Measurements from ENCODE around the gene GMPPA. TPM values are rescaled to one million over a fixed set of nuclear protein-coding genes. Genes with fewer than 3 reads are reported as not detected.

GMPPA gene
- total RNA-seq, 1 donor from 2014 or later, result 54.0 TPM

DNA sequence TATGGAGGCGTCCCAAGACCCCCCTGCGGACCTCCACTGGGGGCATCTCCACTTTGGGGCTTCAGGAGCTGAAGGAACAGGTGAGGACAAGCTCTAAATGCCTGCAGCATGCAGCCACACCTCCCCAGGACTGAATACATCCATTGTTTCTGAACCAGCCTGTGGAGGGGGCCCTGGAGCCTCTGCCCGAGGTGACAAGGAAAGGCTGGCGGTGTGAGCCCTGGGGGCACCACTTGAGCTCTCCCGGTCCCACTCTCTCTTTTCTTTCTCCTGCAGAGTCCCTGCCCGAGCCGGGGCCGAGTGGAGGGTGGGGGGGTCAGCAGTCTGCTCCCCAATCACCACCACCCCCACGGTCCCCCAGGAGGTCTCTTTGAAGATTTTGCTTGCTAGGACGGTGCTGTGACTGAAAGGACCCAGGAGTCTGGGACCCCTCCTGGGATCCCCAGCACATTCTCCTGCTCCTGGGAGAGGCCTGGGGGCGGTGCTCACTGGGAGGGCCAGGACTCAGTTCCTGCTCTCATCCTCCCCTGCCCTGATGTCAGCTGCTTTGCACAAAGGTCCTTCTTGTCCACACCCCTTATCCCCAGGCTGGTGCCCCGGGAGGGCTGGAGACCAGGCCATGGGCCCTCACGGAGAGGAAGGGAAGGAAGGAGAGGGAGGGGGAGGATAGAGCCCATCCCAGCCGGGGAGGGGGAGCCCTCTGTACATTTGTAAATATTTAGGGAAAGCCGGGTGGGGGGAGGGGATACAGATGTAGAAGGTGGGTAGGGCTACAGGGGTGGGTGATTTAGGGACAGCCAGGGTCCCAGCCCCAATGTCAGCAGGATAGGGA is 39.2 kb downstream of the GMPPA start:
- intact Hi-C loops (cut with micrococcal nuclease), result no loop called here

DNA sequence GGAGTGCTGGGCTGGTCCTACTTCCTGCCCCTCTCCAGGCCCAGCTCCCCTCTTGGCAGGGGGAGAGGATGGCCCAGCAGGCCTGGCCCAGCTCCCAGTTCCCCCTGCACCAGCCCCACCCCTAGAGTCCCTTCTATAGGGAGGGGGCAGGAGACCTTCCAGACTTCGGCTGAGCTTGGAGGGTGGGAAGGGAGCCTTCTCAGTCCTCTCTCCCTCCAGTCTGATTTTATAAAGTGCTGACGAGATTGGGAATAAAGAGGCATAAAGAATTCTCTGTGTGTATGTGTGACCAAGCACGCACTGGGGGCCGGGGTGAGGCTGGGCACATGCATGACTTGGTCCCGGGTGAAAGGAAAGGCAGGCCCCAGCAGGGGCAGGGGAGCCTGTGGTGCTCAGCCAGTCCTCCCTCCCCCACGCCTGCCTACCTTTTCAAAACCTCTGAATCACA is 39.8 kb downstream of the GMPPA start:
- intact Hi-C loops (cut with micrococcal nuclease), result no loop called here

DNA sequence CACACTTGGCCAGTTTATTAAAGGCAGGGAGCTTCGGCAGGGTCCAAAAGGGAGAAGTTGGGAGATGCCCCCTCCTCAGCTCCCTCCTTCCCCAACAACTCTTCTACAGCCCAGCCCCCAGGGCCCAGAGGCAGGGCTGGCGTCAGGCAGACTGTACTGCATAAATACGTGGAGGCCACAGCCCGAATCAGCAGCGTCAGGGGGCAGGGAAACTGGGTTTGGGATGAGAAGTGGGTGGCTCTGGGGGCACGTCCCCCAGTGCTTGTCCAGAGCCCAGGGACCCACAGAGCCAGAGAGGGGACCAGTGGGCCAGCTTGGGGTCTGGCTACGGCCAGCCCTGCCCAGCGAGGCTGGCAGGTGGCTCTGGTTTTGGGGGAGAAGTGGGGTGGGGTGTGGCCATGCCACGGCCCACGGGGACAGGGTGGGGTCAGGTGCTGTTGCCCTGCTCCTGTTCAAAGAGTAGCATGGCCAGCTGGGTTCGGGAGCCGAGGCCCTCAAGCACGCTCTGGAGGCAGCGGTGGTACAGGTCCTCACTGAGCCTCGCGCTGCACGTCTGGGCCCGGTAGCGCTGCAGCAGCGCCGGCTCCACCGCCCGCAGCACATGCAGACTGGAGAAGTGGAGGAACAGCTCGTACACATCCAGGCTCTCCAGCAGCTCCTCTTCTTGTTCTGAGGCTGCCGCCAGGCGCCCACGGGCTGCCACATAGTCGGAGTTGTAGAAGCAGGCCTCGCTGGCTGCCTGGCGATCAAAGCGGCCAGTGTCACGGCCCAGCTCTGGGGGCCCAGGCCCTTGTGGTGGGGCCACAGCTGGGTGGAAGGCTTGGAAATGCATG is 40.5 kb downstream of the GMPPA start:
- intact Hi-C loops (cut with micrococcal nuclease), result no loop called here

DNA sequence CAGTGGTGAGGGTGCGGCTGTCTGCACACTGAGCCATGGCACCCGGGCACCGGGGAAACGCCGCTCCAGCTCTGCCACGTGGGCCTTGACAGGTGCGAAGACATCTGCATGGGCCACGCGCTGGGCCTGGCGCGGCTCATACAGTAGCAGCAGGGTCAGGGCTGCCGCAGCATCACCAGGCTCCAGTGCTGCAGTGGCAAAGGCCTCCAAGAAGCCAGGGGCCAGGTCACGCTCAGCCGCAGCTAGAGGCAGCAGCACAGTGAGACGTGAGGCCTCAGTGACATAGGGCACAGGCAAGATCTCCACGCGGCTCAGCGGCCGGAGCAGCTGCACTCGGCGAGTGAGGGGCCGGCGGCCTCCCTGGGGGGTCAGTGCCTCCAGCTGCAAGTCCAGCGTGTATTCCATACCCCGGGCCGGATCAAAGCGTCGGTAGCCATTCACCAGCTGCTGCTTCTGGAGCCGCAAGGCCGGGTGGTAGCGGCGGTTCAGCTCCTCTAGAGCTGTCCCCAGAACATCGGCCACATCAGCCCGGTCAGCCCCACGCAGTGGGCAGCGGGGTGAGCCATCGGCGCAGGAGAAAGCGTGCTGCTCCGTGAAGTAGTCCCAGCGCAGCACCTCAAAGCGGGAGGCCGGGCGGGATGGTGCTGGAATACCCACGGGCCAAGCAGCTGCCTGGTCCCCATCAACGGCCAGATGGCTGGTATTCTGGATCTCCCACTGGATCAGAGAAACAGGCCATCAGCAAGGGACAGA is 41.4 kb downstream of the GMPPA start:
- intact Hi-C loops (cut with micrococcal nuclease), result loop anchor here (5.0 kb wide), 8 partner anchors 243 to 1977 kb away; partner anchors contain the start of genes AAMP, ANKZF1, ATG9A and CTDSP1

DNA sequence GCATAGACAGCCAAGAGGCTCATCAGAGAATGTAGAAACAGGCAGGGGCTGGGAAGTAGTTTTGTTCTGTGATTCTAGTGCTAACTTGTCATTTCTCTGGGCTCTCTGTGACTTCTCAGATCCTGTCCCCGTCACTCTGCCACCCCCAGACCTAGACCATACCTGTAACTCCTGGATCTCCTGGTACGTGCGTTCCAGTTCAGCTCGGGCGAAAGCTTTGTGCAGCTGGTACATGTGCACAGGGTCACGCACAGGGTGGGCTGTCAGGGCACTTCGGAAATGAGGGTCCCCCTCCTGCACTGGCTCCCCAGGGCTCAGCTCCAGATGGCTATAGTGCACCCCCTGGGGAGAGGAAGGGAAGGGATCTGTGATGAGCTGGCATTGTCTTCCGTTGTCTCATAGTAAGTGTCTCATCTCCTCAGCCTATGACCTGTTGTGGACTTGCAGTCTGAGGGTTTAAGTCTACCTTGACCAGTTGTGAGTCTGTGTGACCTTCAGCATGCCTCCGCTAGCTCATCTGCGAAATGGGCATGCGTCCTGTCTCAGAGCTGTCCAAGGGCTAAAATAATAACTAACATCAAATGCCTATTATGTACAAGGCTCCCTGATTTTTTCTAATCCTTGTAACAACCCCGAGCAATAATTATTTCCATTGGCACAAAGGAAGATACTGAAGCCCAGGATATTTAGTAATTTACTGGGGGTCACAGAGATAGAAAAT is 42.3 kb downstream of the GMPPA start:
- intact Hi-C loops (cut with micrococcal nuclease), result loop anchor here (1.0 to 5.0 kb wide), 11 partner anchors 11 to 1976 kb away; partner anchors contain the start of genes AAMP, ANKZF1, ATG9A and CTDSP1

DNA sequence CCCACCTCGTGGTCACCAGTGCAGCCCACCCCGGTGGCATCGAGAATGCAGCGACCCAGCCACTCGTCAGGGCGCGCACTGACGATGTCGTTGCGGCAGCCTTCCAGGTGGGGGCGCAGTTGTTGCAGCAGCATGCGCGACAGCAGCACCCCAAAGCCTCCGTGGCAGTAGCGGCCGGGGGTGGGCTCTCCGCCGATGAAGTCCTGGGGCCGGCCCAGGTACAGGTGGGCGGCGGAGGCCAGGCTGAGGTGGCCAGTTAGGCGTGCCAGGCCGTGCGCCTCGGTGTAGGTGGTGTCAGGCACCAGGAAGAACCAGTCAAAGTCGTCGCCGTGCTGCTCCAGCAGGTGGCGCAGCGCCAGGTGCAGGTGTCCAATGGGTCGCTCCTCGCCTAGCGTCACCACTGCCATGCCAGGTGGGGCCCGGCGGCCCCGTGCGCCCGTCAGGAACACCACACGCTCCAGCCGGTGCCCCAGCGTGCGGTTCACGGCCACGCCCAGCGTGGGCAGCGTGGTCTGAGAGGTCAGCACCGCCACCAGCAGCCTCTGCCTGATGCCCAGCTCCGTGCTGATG is 43.0 kb downstream of the GMPPA start:
- intact Hi-C loops (cut with micrococcal nuclease), result loop anchor here (1.0 to 5.0 kb wide), 14 partner anchors 11 to 1976 kb away; partner anchors contain the start of genes AAMP, ANKZF1, ATG9A and CTDSP1

DNA sequence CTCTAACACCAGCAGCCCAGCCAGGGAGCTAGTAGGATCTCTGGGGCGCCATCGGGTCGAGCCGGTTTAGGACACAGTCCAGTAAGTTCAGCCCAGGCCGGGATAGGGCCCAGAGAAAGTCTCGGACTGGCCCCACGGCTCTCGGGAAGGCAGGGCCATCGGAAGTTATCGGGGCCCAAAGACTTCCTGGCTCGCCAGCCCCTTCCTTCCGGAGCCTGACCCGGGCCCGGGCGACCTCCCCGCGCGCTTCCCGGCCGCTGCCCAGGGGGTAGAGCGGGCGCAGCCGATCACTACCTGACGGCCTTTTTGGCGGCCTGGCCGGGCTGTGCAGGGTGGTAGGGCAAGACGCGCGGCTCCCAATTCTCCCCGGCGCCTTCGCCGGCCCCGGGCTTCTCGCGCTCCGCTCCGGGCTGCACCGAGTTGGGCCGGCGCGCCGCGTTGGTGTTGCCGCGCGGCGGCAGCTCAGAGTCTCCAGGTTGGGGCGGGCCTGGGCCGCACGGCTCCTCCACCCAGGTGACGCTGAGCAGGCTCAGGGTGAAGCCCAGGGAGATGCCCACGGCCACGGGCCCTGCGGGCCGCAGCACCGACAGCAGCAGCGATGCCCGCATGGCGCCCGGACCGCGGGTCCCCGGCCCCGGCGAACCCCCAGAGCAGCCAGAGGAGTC is 44.4 kb downstream of the GMPPA start:
- intact Hi-C loops (cut with micrococcal nuclease), result loop anchor here (1.0 to 5.0 kb wide), 16 partner anchors 9 to 1974 kb away; partner anchors contain the start of genes AAMP, ANKZF1, ATG9A and CNOT9

DNA sequence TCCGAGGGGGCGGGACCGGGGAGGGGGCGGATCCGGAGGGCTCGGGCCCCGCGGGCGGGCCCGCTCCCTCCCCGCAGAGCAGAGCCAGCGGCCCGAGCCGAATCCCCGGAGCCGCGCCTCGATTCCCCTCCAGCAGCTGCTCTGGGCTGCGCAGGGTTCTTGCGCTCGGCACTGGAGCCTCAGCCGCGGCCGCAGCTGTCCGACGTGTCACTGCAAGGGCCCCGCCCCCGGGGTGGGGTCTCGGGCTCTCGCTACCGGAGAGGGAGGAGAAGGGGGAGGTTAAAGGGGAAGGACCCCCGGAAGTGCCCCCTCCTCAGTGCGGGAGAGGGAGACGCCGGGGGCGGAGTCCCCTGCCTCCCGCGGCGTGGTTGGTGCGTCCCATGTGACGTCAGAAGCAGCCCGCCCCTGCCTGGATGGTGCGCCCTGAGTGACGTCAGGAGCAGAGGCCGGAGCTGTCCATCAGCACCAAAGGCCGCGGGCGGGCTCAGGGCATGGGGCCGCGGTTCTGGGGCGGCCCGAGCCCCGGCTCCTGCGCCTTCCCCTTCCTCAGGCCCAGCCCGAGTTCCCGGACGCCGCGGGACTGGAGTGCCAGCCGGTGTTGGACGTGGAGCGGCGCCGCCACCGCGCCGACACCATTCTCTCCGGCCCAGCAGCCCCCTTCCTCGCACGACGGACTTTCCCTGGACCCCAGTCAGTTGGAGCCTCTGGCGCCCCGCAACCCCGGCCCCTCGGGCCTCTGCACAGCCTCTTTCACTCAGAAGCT is 45.1 kb downstream of the GMPPA start, which contains the start of the genes CHPF and TMEM198:
CHPF (minus strand) TSS at position 214 of the 763 bp plus-strand sequence. CDS start 271 bp downstream, outside the sequence.
TMEM198 (plus strand) TSS at position 433 of the 763 bp plus-strand sequence. CDS start 700 bp downstream, outside the sequence.
- intact Hi-C loops (cut with micrococcal nuclease), result loop anchor here (1.0 to 5.0 kb wide), 16 partner anchors 9 to 1974 kb away; partner anchors contain the start of genes AAMP, ANKZF1, ATG9A and CNOT9

DNA sequence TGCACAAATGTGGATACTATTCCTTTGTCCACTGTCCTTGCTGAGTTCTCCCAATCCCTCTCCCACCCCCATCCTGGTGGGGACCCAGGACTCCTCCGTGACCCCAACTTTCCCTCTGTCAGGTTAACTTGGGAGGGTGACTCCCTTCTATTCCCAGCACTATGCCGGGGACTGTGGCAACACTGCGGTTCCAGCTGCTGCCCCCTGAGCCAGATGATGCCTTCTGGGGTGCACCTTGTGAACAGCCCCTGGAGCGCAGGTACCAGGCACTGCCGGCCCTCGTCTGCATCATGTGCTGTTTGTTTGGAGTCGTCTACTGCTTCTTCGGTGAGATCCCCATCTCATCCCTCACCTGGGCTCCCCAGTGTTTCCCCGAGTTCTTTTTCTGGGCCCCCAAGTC is 45.9 kb downstream of the GMPPA start:
- intact Hi-C loops (cut with micrococcal nuclease), result loop anchor here (5.0 kb wide), 8 partner anchors 247 to 1973 kb away; partner anchors contain the start of genes AAMP, ANKZF1, ATG9A and CTDSP1

DNA sequence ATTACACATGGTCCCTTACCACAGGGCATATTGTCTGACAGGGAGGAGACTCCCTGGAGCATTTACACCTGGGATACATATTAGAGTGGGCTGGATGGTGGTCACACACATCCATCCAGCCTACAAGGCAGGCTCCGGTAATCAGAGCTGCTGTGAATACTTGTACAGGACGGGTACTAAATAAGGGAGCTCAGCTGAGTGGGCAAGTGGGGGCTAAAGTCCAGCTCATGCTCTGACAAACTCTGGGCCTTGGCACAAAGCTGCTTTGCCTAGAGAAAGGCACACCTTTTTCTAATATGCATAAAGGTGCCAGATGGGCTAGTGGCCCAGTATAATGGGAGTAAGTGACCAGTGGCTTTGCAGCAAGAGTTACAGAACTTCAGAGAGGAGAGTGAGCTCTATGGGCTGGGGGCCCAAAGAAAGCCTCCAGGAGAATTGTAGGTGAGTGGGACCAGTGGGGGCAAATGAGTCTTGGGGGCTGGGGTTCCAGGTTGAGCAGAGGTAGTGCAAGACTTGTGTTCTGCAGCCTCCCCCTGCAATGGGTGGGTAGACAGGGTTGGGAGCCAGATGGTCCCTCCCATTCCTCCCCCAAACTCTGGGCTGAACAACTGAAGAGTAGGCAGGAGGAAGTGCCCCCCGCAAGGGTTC is 46.7 kb downstream of the GMPPA start:
- intact Hi-C loops (cut with micrococcal nuclease), result no loop called here

DNA sequence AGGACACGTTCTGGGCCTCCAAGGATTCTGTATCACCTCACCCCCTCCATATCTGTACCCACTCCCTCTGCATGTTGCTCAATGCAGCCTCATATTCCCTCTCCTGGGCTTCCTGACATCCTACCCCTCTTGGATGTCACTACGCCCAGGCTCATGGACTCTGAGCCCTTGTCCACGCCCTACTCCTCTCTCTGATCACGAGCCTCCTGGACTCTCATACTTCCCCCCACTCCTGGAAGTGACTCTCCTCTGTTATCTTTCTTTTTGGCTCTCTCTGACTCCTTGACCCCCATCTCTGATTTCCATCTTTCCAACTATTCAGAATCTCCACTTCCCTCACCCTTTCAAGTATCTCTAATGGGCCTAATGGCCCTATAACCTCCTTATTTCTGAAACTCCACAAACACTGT is 47.3 kb downstream of the GMPPA start:
- intact Hi-C loops (cut with micrococcal nuclease), result no loop called here

DNA sequence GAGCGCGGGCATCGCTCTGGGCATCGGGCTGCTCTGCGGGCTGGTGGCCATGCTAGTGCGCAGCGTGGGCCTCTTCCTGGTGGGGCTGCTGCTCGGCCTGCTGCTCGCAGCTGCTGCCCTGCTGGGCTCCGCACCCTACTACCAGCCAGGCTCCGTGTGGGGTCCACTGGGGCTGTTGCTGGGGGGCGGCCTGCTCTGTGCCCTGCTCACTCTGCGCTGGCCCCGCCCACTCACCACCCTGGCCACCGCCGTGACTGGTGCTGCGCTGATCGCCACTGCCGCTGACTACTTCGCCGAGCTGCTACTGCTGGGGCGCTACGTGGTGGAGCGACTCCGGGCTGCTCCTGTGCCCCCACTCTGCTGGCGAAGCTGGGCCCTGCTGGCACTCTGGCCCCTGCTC is 48.9 kb downstream of the GMPPA start:
- intact Hi-C loops (cut with micrococcal nuclease), result no loop called here

DNA sequence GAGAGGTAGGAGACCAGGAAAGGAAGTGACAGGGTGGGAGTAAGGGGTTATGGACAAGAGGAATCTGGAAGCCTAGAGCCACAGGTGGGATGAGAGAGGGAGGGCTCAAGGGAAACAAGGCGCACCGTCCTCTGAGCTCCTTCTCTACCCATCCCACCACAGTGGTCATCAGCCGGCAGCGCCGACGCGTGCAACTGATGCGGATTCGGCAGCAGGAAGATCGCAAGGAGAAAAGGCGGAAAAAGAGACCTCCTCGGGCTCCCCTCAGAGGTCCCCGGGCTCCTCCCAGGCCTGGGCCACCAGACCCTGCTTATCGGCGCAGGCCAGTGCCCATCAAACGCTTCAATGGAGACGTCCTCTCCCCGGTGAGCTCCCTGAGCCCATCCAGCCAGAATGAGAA is 50.3 kb downstream of the GMPPA start:
- intact Hi-C loops (cut with micrococcal nuclease), result no loop called here

DNA sequence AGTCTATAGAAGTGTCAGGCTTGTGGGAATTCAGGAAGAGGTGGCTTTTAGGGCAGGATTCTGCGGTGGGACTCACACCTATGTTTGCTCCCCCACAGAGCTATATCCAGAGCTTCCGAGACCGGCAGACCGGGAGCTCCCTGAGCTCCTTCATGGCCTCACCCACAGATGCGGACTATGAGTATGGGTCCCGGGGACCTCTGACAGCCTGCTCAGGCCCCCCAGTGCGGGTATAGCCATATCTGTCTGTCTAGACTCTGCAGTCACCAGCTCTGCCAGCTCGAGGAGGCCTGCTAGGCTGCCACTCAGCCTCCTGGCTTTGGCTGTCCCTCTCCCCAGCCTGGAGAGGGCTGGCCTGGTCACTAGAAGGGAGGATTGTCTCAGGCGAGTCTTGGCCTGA is 50.9 kb downstream of the GMPPA start:
- intact Hi-C loops (cut with micrococcal nuclease), result no loop called here

DNA sequence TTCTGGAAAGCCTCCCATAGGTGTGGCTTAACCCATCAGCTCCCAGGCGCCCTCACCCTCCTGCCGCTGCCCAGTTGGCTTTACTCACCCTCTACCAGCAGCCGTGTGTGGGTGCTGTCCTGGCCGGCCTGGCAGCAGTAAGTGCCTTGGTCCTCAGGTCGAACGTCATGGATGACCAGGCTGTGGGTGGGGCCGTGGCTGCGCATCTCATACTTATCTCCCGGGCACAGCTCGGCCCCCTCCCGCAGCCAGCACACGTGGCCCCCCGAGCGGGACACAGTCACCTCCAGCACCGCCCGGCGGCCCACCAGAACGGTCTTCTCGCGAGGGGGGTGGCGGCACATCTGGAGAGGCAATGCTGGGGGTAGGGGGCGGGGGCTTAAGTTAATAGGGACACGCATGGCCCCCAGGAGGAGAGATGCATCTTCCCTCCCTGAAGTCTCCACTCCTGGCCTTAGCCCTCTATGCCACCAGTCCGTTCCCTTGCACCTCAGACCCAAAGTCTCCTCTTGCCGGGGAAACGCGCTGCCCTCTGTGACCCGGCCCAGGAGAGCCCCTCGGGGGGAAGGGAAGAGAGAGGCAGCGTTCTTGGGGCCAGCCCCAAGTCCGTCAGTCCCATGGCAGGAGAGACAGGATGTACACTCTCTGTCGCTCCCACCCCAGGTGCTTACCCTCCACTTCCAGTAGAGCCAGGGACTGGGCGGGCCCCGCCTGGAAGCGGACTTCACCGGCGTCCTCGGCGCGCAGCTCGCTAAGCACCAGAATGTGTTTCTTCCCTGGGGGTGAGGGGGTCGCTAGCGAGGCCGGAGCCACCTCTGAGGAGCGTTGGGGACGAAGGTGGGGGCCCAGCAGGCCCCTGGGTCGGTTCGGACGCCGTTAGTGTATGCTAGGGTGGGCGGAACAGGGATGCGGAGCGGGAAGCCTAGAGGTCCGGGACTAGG is 53.0 kb downstream of the GMPPA start:
- intact Hi-C loops (cut with micrococcal nuclease), result loop anchor here (1.0 to 2.0 kb wide), 6 partner anchors 8 to 1145 kb away; partner anchors contain the start of genes CHPF and GMPPA

DNA sequence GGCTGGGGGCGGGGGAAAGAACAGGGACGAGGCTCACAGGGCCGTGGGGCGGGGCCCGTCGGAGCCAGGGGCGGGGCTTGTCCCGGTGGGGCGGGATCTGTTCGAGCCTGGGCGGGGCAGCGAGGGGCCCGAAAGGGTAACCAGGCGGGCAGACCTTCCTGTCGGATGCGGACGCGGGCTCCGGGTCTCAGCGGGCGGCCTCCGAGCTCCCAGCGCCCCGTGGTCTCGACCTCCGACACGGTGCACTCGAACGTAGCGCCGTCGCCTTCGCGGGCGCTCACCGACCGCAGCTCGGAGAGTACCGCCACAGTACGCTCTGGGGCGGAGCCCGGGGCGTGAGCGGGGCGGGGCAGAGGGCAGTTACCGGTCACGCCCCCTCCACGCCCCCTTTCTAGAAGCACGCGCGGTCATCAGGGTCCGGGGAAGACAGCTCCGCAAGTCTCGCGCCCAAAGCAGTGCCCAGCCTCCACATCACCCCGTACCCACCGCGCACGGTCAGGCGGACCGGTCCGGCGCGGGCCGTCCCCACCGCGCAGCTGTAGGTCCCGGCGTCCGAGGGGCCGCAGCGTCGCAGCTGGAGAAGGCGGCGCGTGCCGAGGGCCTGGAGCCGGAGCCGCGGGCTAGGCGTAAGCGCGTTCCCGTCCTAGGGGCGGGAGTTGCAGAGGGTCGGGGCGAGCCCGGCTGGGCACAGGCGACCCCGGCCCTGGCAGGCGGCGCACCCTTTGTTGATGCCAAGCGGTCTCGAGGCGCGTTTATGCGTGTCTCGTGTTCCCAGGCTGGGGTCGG is 53.9 kb downstream of the GMPPA start:
- intact Hi-C loops (cut with micrococcal nuclease), result loop anchor here (1.0 to 2.0 kb wide), 6 partner anchors 9 to 1146 kb away; partner anchors contain the start of genes CHPF and GMPPA

All from T-helper 1 cell treated with Interleukin-12 subunit alpha and Interleukin-12 subunit beta and Interleukin-4 antibody, amounts not matched to agents 30 ng/mL and 1 ng/mL, for 36 hours (primary cell).